Keratinocyte (primary cell): Measurements from ENCODE around the gene AGPAT3.

Source experiments
- CTCF ChIP-seq, 3 experiments: IDR thresholded peaks in 1 of 3; conservative IDR thresholded peaks in 1 of 3; optimal IDR thresholded peaks in 1 of 3; 2 replicates in 2 of 3; 3 replicates in 1 of 3; pipeline versions ENCODE3 to v1.5.1; 2011; ENCODE audit warnings: low read length in 3 of 3, mild to moderate bottlenecking in 3 of 3, moderate library complexity in 2 of 3, control low read depth in 1 of 3, inconsistent platforms in 1 of 3; ENCODE audit not compliant: insufficient read depth in 2 of 3; ENCODE audit errors: extremely low read depth in 1 of 3
- EZH2 ChIP-seq: IDR thresholded peaks from one replicate; pipeline ENCODE4 v1.6.1; 2012; ENCODE audit warnings: inconsistent platforms, mild to moderate bottlenecking, low read length, moderate library complexity

- no peak for TF ChIP-seq CTCF (optimal IDR thresholded peaks at IDR 0.05 in 1 of 3, IDR thresholded peaks at IDR 0.05 in 1 of 3, conservative IDR thresholded peaks at IDR 0.05 in 1 of 3; ENCODE audit: extremely low read depth in 1 of 3, insufficient read depth in 2 of 3, low read length in 3 of 3)
- TF ChIP-seq EZH2, result no peak
Observed at GRCh38 chr21:43899307-43900077, 34.5 kb downstream of the AGPAT3 start.
